Osteocyte (in vitro differentiated cells): ENCODE measurements around the gene ME3. TPM values are rescaled to one million over a fixed set of nuclear protein-coding genes. Genes with fewer than 3 reads are reported as not detected.
"Not testable (repeated sequence)": the region's sequence is repeated elsewhere in the genome, so short reads cannot be mapped to it uniquely, and the experiment has no call there.

Experiments used
- DNase-seq: peaks from one replicate; pipeline ENCODE4 v3.0.0; 2021; ENCODE audit warnings: mixed read lengths; ENCODE audit not compliant: unreplicated experiment; ENCODE audit errors: extremely low spot score
- H3K27ac Mint-ChIP-seq: one replicate; pipeline ENCODE4 v1.8.0; 2021; ENCODE audit warnings: mild to moderate bottlenecking, mixed read lengths; ENCODE audit not compliant: unreplicated experiment
- H3K27me3 Mint-ChIP-seq: one replicate; pipeline ENCODE4 v1.8.0; 2021; ENCODE audit warnings: mixed read lengths; ENCODE audit not compliant: unreplicated experiment
- H3K36me3 Mint-ChIP-seq: one replicate; pipeline ENCODE4 v1.8.0; 2021; ENCODE audit warnings: mixed read lengths; ENCODE audit not compliant: unreplicated experiment
- H3K4me1 Mint-ChIP-seq: one replicate; pipeline ENCODE4 v1.8.0; 2021; ENCODE audit warnings: mixed read lengths; ENCODE audit not compliant: unreplicated experiment
- H3K4me3 Mint-ChIP-seq: one replicate; pipeline ENCODE4 v1.8.0; 2021; ENCODE audit warnings: mild to moderate bottlenecking, moderate library complexity, mixed read lengths; ENCODE audit not compliant: unreplicated experiment
- H3K9me3 Mint-ChIP-seq: one replicate; pipeline ENCODE4 v1.8.0; 2021; ENCODE audit warnings: mixed read lengths; ENCODE audit not compliant: unreplicated experiment
- CTCF ChIP-seq: fragments of 200-600 bp; sonication (generic); IDR thresholded peaks from 2 replicates; pipeline ENCODE4 v1.5.0; 2021; ENCODE audit warnings: antibody characterized with exemption, mild to moderate bottlenecking, moderate library complexity
- total RNA-seq: library from RNA; stranded (reverse); gene quantifications from 2 replicates; pipeline ENCODE4 v1.2.1, GENCODE V29; 2021

Gene ME3
- total RNA-seq, 1 donor from 2014 or later: 19.5 TPM

DNA sequence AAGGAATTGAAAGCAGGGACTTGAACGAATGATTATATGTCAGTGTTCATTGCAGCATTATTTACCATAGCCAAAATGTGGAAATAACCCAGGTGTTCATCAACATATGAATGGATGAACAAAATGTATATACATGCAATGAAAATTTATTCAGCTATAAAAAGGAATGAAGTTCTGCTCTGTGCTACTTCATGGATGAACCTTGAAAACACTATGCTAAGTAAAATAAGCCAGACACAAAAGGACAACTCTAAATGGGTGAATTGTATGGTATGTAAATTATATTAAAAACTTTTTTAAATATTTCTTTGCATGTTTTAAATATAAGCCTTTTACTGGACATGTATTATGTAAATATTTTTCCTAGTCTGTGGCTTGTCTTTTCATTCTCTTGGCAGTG is 107.0 kb downstream of the ME3 start:
- Mint-ChIP-seq H3K4me1 (peaks cover 20% of the 10 kb centered on the region), H3K36me3 (peaks cover 3% of the 10 kb centered on the region), H3K9me3 (peaks cover 12% of the 10 kb centered on the region), H3K4me3 (no peak overlapping the region), H3K27me3 (no peaks in the 10 kb centered on the region), H3K27ac (peak overlapping the region; percentile 58)
- TF ChIP-seq CTCF: no peak
- no peak for DNase-seq

DNA sequence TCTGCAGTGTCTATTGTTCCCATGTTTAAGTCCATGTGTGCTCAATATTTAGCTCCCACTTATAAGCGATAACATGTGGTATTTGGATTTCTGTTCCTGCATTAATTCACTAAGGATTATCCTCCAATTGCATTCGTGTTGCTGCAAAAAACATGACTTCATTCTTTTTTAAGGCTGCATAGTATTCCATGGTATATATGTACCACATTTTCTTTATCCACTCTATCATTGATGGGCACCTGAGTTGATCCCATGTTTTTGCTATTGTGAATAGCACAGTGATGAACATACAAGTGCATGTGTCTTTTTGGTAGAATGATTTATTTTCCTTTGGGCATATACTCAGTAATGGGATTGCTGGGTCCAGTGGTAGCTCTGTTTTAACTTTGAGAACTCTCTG is 109.6 kb downstream of the ME3 start:
- peaks cover 40% of the 10 kb centered on the region for H3K4me1 Mint-ChIP-seq
- peaks cover 12% of the 10 kb centered on the region for H3K9me3 Mint-ChIP-seq
- H3K27me3 Mint-ChIP-seq, H3K27ac Mint-ChIP-seq, H3K36me3 Mint-ChIP-seq, H3K4me3 Mint-ChIP-seq, DNase-seq: not testable (repeated sequence)

DNA sequence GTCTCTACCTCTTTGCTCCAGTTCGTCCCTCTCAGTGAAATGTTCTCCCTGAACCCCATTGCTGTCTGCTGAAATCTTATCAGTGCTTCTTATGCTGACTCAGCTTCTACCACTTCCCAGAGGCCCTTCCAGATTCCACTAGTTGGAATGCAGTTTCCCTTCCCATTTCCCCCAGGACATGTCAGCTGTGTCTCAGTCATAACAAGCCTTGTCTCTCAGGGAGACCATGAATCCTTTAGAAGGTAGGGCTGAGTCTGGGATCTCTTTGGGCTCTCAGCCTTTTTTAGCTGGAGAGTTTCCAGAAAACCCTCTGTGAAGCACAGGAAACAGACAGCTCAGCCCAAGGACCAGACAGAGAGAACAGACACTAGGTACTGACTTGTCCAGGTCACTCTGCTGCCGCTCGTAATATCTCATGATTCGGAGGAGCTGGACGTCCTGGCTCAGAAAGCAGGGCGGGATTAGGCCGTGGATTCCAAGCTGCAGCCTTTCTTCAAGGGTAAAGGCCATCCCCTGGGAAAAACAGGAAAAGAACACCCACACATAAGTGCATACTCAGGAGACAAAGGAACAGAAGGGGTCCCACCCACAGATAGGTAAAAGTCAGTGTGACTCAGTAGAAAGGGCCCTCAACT is 113.0 kb downstream of the ME3 start:
- peaks cover 12% of the 10 kb centered on the region for H3K9me3 Mint-ChIP-seq
- DNase-seq: no peak
- H3K27ac Mint-ChIP-seq: peak overlapping the region; percentile 94
- peaks cover 8% of the 10 kb centered on the region for H3K36me3 Mint-ChIP-seq
- H3K4me1 Mint-ChIP-seq: peaks cover 20% of the 10 kb centered on the region
- TF ChIP-seq CTCF: no peak
- no peak overlapping the region for H3K4me3 Mint-ChIP-seq
- no peaks in the 10 kb centered on the region for H3K27me3 Mint-ChIP-seq

DNA sequence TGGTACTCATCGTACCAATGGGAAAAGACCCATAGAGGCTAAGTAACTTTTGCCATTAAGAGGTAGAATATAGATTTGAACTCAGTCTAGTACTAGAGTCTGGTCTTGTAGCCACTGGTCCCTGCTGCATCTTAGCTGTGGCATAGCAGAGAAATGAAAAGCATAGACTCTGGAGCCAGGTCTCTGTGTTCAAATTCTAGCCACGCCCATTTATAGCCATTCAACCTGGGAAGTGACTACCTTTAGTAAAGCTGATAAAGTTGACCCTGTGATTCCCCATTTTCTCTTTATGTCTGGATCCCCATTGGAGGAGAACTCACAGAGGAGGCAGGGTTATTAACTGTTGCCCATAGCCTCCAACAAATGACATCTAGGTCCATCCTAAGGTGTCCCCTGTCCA is 113.6 kb downstream of the ME3 start:
- H3K36me3 Mint-ChIP-seq: peaks cover 8% of the 10 kb centered on the region
- H3K27me3 Mint-ChIP-seq: no peaks in the 10 kb centered on the region
- peaks cover 12% of the 10 kb centered on the region for H3K9me3 Mint-ChIP-seq
- H3K4me1 Mint-ChIP-seq: peaks cover 20% of the 10 kb centered on the region
- TF ChIP-seq CTCF: no peak
- H3K4me3 Mint-ChIP-seq: no peak overlapping the region
- no peak for DNase-seq
- peak overlapping the region; percentile 94 for H3K27ac Mint-ChIP-seq

DNA sequence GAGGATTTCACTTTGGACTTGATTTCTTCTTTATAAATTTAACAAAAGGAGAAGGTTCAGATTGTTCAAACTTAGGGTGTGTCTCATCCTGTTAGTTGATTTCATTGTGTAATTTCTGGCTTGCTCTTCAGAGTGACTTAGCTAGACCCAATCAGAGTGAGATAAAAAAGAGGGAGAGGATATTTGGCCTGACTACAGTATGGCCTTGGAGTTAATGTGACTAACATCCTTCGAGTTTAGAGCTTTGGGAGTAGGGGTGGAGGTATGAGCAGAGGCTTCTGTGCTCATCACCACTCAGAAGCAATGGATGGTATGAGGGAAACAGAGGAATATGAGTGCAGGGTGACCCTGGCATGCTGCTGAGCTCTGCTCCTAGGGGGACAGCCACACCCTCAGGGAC is 114.2 kb downstream of the ME3 start:
- H3K27me3 Mint-ChIP-seq: no peaks in the 10 kb centered on the region

More for the DNA sequence above, 114.2 kb downstream of the ME3 start:
- Mint-ChIP-seq H3K27ac (peak overlapping the region; percentile 94), H3K4me3 (no peak overlapping the region), H3K36me3 (peaks cover 10% of the 10 kb centered on the region), H3K4me1 (peaks cover 20% of the 10 kb centered on the region), H3K9me3 (peaks cover 6% of the 10 kb centered on the region)
- no peak for TF ChIP-seq CTCF
- no peak for DNase-seq
